ENCODE data around the gene RAB43. TPM values are rescaled to one million over a fixed set of nuclear protein-coding genes. Genes with fewer than 3 reads are reported as not detected.

The RAB43 gene
- total RNA-seq, 4 donors from 2014 or later, result 12.8 to 18.5 (median 16.3) TPM

- no peak for TF ChIP-seq CTCF (IDR thresholded peaks at IDR 0.05)
- ATAC-seq (ENCODE audit: low FRiP score) (peak; percentile 66), DNase-seq (ENCODE audit: low spot score) (no peak)
Measured at GRCh38 chr3:129058441-129059200, 63.0 kb downstream of the RAB43 start.

GRCh38 chr3:129057249-129057648 lies 64.4 kb downstream of the RAB43 start:
- no peak for TF ChIP-seq CTCF (IDR thresholded peaks at IDR 0.05)
- ATAC-seq (ENCODE audit: low FRiP score), result no peak
- DNase-seq (ENCODE audit: low spot score), result no peak

- TF ChIP-seq CTCF (IDR thresholded peaks at IDR 0.05), result no peak
- ATAC-seq (ENCODE audit: low FRiP score), result no peak
- DNase-seq (ENCODE audit: low spot score), result no peak
Measured at GRCh38 chr3:129056451-129057173, 65.0 kb downstream of the RAB43 start.

- ATAC-seq (ENCODE audit: low FRiP score) (no peak), DNase-seq (ENCODE audit: low spot score) (no peak)
- no peak for TF ChIP-seq CTCF (IDR thresholded peaks at IDR 0.05)
Measured at GRCh38 chr3:129054605-129055104, 66.9 kb downstream of the RAB43 start.

DNA sequence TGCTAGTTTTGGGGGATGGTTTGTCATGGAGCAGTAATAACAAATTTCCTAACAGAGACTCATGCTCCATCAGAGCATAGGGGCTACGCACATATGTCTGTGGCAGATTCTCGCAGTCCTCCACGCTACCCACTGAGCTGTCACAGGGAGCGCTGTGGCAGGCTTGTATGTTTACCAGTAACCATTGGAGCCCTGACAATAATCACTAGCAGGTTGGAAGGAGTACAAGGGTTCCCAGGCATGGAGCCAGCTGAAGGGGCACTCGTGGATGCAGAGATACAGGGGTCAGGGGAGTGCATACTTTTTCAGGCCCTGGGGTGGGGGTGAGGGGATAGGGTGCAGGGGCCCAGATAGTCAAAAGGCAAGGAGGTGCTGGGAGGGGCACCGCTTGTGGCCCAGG lies 68.9 kb downstream of the RAB43 start:
- no peak for DNase-seq (ENCODE audit: low spot score)
- TF ChIP-seq CTCF (IDR thresholded peaks at IDR 0.05), result no peak
- ATAC-seq (ENCODE audit: low FRiP score), result no peak

DNA sequence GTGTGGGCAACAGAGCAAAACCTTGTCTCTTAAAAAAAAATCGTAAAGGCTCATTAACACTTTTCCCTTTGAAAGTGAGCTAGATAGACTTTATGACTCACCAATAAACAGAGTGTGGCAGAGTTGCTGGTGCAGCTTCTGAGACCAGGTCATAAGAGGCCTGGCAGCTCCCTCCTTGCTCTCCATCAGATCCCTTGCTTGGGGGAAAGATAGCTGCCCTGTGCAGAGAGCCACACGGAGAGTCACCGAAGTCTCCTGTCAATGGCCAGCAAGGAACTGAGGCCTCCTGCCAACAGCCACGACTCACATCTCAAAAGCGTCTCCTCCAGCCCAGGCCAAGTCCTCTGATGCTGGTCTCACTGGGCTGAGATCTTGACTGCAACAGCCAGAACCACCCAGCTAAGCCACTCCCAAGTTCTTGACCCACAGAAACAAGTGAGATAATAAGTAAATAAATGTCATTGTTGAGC lies 69.7 kb downstream of the RAB43 start:
- no peak for TF ChIP-seq CTCF (IDR thresholded peaks at IDR 0.05)
- DNase-seq (ENCODE audit: low spot score) (no peak), ATAC-seq (ENCODE audit: low FRiP score) (no peak)
